HG03060 (cell line): ENCODE results near the gene CEP128.

Experiments used
- ATAC-seq: cut with Tn5 transposase; IDR thresholded peaks from one replicate; pipeline ENCODE4 v1.9.1; 2021; ENCODE audit warnings: low read depth, moderate number of reproducible peaks; ENCODE audit not compliant: unreplicated experiment

The CEP128 gene

DNA sequence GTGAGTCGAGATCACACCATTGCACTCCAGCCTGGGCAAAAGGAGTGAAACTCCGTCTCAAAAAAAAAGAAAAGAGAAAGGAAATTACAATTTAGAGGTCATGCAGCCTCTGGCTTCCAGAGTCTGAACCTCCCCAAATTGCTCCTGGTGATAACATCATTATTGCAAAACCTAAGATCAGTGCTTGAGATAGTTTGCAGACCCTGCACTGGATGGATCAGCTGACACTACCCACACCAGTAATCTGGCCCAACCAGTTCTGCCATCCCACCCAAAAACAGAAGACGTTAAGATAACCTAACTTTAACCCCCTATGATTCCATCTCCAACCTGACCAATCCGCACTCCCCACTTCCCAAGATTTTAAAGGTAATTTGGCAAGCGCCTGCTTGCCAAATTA lies 376.5 kb downstream of the CEP128 start:
- ATAC-seq: no peak

DNA sequence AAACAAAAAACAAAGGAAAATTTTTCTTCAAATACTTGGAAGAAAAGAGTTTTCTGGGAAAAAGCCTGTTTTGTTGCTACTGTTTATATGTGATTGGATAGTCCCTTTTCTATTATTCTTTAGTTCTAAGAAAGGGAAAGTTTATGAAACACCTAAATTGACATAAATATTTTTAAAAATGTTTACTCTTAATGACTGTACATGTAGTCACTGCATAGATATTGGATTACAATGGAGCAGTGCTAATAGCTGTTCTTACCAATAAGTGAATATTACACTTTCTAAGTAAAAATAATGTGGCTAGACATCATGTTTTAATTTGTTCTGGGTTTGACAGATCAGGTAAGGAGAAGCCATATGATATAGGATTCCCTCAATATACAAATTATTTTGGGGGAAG lies 377.5 kb downstream of the CEP128 start:
- ATAC-seq: no peak

DNA sequence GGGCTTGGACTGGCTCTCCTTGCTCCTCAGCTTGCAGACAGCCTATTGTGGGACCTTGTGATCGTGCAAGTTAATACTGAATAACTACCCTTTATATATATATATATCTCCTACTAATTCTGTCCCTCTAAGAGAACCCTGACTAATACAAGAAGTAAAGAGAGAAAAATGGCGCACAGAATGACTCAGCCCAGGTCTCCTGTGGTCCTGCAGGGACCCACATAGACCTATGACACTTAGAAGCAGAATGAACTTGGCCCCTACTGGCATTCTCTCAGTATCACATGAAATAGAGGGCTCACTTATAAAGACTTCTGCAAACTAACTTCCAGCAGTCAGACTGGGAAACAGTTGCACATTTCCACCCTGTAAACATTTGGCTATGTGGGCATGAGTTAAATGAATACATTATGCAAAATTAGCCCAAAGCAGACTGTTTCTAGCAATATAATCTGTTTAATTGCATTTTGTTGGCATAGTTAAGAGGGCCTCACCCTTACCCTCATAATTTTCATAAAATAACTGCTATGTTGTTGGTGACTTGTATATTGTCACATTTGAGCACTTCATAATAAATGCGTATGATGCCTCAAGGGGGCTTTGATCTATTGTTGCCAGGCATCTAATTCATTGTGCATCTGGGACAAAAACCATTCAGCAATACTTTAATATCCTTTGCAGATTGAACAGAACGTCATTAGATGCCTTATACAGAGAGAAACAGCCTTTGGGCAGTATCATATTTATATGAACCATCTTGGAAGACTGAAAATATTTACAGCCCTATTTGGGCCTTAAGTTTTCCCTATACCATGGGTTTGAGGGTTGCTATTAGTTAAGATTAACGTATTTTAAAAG lies 380.5 kb downstream of the CEP128 start:
- peak; percentile 99 for ATAC-seq

DNA sequence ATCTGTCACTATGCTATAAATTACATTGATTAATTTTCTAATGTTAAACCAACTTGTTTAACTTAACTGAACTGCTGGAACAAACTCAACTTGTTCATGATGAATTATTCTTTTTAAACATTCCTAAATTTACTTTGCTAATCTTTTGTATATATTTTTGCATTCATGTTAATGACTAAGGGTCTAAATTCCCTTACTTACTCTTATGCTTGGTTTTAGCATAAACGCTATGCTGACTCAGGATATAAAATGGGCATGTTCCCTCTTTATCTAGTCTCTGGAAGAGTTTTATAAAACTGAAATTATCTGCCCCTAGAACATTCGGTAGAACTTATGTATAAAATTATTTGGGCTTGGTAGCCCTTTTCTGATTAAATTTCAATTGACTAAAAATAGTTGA lies 387.4 kb downstream of the CEP128 start:
- no peak for ATAC-seq

DNA sequence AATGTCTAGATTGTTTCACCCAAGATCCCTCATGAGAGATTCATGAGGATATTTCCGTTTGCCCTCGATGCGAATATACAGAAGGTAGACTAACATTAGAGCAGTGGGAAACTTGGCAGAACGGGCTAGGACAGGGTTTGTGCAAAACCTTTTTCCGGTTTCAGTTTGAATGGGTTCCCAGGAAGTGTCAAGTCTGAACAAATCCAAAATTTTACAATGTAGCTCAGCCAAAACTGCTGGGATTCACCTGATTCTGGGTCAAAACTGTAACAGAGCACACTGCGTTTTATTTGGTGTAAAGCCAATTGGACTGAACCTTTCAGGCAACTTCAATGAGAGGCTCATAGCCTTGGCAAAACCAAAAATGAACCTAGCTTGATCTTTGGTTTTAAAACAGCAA lies 392.4 kb downstream of the CEP128 start:
- ATAC-seq: no peak

DNA sequence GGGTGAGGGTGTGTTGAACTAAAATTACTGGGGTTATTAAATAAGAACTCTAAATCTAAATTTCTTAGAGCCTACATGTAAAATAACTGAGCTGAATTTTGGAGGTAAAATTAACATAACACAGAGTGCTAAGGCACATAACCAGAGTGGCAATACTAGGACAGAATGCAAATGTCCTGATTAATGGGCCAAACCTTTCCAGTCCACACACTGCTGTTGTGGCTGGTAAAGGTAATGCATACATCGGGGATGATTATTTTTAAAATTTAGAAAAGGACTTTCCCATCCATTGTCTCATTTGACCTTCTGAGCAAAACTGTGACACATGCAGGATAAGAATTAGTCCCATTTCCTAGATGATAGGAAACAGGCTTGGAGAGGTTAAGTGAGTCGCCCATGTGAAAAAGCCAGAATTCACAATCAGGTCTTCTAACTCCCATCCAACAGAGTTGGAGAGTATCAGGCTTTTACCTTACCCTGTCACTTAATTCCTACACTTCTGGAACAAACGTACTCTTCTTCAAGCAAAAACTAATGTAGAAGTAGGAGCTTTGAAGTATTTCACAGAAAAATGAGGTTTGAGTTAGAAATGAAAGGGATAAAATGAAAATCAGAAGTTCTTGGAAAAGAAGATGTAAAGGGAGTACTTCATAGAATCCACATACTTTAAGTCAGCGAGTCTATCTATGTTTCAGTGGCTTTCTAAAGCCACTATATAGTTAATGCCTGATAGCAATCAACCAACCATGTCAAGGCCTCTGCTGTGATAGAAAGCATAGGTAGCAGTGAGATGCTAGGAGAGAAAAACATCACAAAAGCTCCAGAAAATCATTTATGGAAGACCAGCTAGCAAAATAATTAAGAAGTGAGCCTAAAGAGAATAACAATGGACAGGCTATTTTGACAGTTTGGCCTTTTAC lies 395.3 kb downstream of the CEP128 start:
- no peak for ATAC-seq

DNA sequence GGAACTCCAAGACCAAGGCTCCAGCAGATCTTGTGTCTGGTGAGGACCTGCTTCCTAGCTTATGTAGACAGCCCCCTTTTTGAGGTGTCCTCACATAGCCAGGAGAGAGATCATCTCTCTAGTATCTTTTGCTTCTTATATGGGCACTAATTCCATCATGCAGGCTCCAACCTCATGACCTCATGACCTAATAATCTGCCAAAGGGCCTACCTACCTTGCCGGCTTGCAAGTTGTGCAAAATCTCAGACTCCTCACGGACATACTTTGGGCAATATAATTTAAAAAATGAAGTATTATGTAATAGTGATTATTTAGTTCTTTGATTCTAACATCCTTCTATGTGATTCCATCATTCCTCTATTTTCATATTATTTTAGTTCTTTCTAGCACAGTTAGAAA lies 397.2 kb downstream of the CEP128 start:
- ATAC-seq: no peak

DNA sequence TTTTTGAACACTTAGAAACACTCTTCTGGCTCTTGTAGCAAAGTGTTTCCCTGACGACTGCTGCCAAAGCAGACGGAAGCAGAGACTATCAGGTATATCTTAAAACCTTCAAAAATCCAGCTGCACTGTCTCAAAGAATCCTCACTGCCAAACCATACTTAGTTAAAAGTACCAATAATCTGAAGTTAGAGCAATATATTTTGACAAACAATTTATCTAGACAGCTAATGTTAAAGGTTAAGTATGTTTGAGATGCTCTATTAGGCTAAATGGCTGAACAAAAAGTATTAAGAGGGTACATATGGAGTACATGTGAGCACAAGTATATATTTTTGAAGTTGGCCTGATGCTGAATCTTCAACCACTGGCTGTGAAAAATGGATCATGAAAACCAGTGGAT lies 398.3 kb downstream of the CEP128 start:
- no peak for ATAC-seq

DNA sequence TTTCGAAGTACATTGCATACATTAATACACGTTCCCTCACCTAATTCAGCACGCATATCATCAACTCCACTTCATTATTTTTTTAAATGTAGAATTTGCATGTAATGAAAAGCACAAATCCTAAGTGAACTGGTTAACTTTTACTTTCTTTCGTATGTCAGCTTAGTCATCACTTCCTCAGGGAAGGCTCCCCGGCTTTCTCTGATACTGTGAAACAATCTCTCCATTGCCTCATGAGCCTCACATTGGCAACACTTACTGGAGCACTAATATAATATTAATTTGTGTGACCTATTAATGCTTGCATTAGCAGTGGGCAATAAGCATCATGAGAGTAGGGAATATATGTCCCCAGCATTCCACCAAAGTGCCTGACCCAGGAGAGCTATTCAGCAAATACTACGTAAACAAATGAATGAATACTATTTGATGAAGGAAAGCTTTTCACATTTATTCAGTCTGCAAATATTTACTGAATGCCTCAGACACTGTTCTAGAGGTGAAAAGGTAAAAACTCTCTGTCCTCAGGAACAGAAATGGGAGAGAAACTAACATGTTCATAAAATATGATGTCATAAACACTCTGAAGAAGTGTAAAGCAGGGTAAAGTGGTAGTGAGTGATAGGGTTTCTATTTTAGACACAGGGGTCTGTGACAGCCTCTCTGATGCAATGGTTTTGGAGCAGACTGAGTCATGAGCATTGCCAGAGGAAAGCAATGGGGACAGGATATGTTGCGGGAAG lies 402.7 kb downstream of the CEP128 start:
- no peak for ATAC-seq

DNA sequence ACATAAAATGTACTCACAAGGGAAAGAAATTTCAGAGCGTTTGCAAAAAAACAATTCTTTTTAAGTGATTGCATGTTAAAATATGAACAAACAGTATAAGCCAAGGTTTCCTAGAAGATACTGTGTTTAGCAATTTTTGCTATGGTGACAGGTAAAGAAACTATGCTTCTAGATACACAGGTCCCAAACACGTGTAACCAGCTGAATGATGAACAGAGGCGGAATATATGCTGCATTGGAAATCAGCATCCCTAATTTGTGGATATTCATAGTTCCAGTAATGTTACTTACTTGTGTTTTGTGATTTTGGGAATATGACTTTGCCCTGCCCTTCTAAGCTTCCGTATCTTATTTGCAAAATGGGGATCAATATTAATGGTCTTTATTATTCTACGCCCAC lies 403.9 kb downstream of the CEP128 start:
- ATAC-seq: no peak

DNA sequence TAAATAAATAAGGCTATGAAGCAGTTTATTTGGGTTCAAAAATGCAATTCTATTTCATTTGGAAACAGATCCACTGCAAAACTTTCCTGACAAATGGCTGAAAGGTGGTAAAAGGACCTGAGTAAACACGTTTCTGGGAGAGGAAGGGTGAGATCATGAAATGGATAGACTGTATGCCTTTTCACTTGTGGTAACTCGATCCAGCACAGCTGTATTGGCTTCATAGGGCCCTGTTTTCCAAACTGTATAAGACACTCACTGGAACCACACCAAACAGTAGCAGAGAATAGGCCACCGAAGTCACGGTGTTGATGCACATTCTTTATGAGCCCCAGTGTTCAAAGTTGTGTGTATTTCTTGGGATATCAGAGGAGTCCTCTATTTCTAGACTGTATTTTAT lies 405.1 kb downstream of the CEP128 start:
- ATAC-seq: no peak

DNA sequence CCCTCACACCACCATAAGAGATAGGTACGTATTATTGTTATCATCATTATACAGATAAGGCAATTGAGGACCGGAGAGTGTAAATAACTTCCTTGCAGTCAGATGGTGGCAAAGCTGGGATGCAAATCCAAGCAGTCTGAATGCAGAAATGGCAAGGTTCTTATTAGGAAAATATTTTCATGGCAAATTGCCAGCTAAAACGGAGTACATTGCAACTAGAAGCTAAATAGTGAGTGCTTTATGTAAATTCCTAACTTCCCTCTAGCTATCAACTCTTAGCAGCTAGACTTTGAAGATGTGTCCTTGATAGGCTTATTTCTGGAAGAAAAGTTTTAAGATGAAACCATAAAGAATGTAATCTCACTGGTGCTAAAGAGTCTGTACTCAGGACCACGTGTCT lies 406.4 kb downstream of the CEP128 start:
- no peak for ATAC-seq

DNA sequence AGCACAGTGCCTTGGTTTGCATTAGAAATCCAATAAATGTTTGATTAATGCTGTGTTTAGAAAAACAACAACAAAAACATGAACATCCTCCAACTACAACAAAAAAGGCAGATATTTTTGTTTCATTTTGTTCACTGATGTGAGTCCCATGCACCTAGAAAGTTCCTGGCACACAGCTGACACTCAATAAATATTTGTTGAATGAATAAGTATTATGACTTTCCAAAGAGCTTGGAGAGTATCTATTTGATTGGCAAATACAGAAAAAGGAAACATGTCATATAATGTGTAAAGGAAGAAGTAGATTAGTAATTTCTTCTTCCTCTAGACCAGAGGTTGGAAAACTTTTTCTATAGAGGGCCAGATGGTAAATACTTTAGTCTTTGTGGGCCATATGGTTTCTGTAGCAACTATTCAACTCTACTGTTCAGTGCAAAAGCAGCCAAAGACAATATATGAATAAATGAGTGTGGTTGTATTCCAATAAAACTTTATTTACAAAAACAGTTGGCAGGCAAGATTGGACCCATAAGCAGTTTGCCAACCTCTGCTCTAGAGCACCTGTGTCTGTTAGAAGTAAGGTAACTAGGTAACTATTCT lies 417.9 kb downstream of the CEP128 start:
- no peak for ATAC-seq

DNA sequence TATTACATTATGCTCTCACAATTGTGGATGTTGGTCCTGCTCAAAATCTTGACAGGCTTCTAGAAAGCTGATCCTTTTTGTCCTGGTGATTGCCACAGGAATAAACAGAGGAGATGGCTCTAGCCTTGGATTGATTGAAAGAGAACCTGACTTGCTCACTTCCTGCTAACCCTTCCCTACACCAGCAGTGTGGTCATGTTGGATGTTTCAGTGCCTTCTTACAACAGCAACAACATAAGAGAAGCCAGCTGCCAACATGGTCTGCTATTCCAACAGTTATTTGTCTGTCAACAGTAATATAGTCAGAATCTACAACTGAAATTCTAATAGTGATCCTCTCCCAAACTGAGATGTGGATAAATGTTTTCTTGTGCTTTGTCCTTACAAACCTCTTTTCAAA lies 418.6 kb downstream of the CEP128 start:
- no peak for ATAC-seq

DNA sequence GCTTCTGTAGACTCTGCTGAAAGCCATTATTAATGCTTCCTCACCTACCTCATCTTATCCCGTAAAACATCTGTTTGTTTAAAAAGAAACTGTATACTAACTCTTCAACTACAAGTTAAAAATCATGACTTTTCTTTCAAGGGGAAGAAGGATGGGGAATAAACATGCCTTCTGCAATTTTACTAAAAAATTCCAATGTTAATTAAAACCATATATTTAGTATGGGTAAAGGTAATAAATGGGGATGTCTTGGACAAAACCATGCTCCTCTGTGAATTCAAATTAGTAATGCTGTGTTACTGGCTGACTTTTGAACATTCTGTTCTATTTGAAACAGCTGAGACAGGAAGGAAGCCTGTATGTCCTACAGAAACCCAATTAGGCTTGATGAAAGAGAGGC lies 419.1 kb downstream of the CEP128 start:
- no peak for ATAC-seq

DNA sequence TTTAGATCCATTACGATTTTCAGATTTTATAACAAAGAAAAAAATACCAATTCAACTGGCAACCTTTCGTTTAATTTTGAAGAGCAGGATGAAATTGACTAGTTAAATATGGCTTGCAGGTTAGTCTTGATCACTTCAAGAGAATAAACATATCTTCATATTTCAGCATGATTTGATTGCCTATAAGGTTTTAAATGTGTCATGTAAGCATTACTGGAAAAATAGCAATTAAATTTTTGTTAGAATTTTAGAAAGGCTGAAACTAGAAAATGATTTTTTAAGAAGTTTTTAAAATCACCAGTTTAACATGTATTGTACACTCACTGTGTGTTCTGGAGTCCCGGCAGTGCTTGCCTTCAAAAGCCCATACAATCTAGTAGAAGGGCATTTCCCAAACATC lies 420.1 kb downstream of the CEP128 start:
- ATAC-seq: no peak

DNA sequence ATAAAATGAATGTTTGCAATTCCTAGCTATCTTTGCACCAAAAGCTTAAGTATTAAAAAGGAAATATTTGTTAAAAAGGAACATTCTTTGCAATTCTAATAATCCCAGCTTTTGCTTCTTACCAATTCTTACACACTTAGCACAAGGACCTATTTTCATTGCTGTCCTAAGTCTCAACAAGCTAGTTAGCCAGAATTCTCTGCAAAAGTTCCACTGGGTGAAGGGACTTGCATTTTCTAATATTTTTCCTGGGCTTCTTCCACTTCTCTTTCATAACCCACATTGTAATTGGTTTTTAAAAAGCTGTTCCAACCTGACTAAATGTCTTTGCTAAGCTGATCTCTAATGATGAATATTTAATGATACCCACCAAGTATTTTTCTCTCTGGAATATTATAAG lies 422.5 kb downstream of the CEP128 start:
- ATAC-seq: no peak

DNA sequence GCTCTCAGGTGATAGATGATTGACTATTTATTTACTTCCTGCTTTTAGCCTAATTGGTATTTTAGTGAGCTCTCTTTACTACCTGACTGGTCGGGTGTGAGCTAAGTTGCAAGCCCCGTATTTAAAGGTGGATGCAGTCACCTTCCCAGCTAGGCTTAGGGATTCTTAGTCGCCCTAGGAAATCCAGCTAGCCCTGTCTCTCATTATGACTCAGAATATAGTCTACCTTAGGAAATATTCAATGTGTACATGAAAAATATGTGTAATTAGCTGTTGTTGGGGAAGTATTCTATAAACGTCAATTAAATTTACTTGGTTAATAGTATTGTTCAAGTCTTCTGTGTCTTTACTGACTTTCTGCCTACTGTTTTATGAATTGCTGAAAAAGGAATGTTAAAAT lies 423.4 kb downstream of the CEP128 start:
- ATAC-seq: no peak

DNA sequence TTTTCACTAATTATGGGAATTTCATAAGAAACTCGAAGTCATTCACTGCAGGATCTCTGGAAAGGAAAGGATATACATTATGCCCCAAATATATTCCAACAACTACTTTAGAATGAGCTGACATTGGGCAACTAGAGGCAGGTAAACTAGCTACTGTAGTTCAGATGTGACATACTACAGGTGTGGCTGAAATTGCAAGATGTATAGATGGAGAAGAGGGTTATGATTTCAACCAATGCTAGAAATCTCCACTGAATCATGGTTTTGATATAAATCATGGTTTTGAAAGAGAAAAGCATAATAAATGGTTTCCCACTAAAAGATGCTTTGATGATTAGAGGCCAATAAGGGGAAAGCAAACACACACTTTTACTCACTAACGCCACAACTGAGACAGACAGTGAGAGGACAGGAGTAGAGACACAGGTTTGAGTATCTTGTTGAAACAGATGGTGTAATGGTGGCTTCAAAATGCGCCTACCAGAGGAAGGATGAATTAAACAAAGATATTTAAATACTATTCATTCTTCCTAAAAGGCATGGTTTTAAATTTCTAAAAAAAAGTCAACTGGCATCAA lies 434.2 kb downstream of the CEP128 start:
- ATAC-seq: no peak

DNA sequence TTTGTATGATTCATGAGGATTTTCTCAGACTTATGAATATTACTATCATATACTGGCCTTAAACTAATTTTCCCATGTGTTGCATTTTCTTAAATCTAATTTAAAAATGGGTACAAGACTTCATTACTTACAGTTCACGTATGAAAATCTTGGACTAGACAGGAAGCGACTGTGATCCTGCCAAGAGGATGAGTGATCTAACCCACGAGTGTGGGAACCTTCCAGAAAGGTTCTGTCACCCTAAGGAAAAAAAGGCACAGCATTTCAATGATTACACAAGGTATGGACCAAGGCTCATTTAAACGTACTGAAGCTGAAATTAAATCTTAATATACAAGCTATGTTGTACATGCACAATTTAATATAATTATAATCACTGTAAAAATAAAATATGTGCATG lies 436.8 kb downstream of the CEP128 start:
- ATAC-seq: no peak
